ENCODE data around the gene ZNF324. TPM values are rescaled to one million over a fixed set of nuclear protein-coding genes. Genes with fewer than 3 reads are reported as not detected.

The ZNF324 gene
- total and polyA plus RNA-seq, 2 of the 13 experiments (the other 11 are each of a cell fraction or from before 2014, with no cell fraction given): 1.1 to 4.7 TPM

- TF ChIP-seq ZNF687 (CRISPR knock-in tag; IDR thresholded peaks at IDR 0.05) (peak; percentile 93), STAT5B (CRISPR knock-in tag; IDR thresholded peaks at IDR 0.05) (peak; percentile 64; the same call in 1 of the 2 replicates), NFKBIZ (CRISPR knock-in tag; IDR thresholded peaks at IDR 0.05) (no peak), MTERF4 (CRISPR knock-in tag; IDR thresholded peaks at IDR 0.05) (0 out of 2 replicates have a peak, but pooled peaks have one; percentile 66), ZNF234 (CRISPR knock-in tag; conservative IDR thresholded peaks at IDR 0.05) (no peak), ZNF510 (CRISPR knock-in tag; IDR thresholded peaks at IDR 0.05; ENCODE audit: low read depth) (0 out of 2 replicates have a peak, but pooled peaks have one; percentile 62), SNAPC2 (CRISPR knock-in tag; IDR thresholded peaks at IDR 0.05) (no peak), REPIN1 (CRISPR knock-in tag; IDR thresholded peaks at IDR 0.05; ENCODE audit: borderline replicate concordance, low read depth) (peak; percentile 79; the same call in 1 of the 2 replicates), ZNF446 (CRISPR knock-in tag; IDR thresholded peaks at IDR 0.05) (no peak), HDAC2 (CRISPR knock-in tag; IDR thresholded peaks at IDR 0.05) (peak; percentile 78; the same call in 1 of the 2 replicates), HDAC6 (IDR thresholded peaks at IDR 0.05; ENCODE audit: low read depth, low read length) (no peak), ZEB1 (IDR thresholded peaks at IDR 0.05; ENCODE audit: insufficient replicate concordance, low read depth) (no peak), ARID4A (CRISPR knock-in tag; IDR thresholded peaks at IDR 0.05; ENCODE audit: borderline replicate concordance) (peak; percentile 40; the same call in 1 of the 2 replicates), JUND (CRISPR knock-in tag; IDR thresholded peaks at IDR 0.05) (no peak), NONO (IDR thresholded peaks at IDR 0.05) (no peak), NONO (CRISPR knock-in tag; conservative IDR thresholded peaks at IDR 0.05) (peak; percentile 39; the same call in 1 of the 2 replicates), EP300 (IDR thresholded peaks at IDR 0.05; ENCODE audit: low read depth in 2 of 2, low read length in 2 of 2) (no peak; a peak in 1 of 4 replicates), EP300 (CRISPR knock-in tag; IDR thresholded peaks at IDR 0.05; ENCODE audit: borderline replicate concordance) (0 out of 2 replicates have a peak, but pooled peaks have one; percentile 7), ZNF644 (CRISPR knock-in tag; IDR thresholded peaks at IDR 0.05; ENCODE audit: low read depth) (peak; percentile 58; the same call in 1 of the 2 replicates)
Measured at GRCh38 chr19:58511353-58512208, 44.7 kb downstream of the ZNF324 start, which contains the start of gene SLC27A5 (continued).
